ENCODE data around the gene ASPHD2.

Gene ASPHD2

GRCh38 chr22:26447584-26448329 is 18.7 kb downstream of the ASPHD2 start:
- H3K27ac ChIP-seq (ENCODE audit: low read depth, low read length, poor library complexity, severe bottlenecking) = no peak overlapping the region
- H3K79me2 ChIP-seq (ENCODE audit: insufficient read depth, low read length) = no peaks in the 10 kb centered on the region

GRCh38 chr22:26448334-26448733 is 19.3 kb downstream of the ASPHD2 start:
- no peak overlapping the region for H3K27ac ChIP-seq (ENCODE audit: low read depth, low read length, poor library complexity, severe bottlenecking)
- no peaks in the 10 kb centered on the region for H4K20me1 ChIP-seq (ENCODE audit: insufficient read depth, low read length)
- no peak overlapping the region for H2AFZ ChIP-seq (ENCODE audit: low read length)
- no peaks in the 10 kb centered on the region for H3K79me2 ChIP-seq (ENCODE audit: insufficient read depth, low read length)
- H3K4me1 ChIP-seq (ENCODE audit: insufficient read depth, low read length, severe bottlenecking) = no peaks in the 10 kb centered on the region
- TF ChIP-seq CTCF (IDR thresholded peaks at IDR 0.05; ENCODE audit: low read length) = no peak
- no peak for TF ChIP-seq EZH2 (IDR thresholded peaks at IDR 0.05; ENCODE audit: borderline replicate concordance, low read length)
- no peak overlapping the region for H3K4me3 ChIP-seq (ENCODE audit: low read depth, low read length, poor library complexity, severe bottlenecking)
- no peaks in the 10 kb centered on the region for H3K9me2 ChIP-seq (ENCODE audit: low read depth, low read length)
- H3K27me3 ChIP-seq (ENCODE audit: insufficient read depth, low read length) = no peaks in the 10 kb centered on the region
- no peaks in the 10 kb centered on the region for H3F3A ChIP-seq (ENCODE audit: insufficient read depth, low read length)
- H3K9me3 ChIP-seq (ENCODE audit: low read length) = no peaks in the 10 kb centered on the region
- H3K4me2 ChIP-seq (ENCODE audit: low read length) = no peak overlapping the region
- peaks cover 39% of the 10 kb centered on the region for H3K36me3 ChIP-seq (ENCODE audit: insufficient read depth, low read length)
- H3K9ac ChIP-seq (ENCODE audit: low read length) = no peak overlapping the region

More at GRCh38 chr22:26447584-26448329, 18.7 kb downstream of the ASPHD2 start:
- Histone ChIP-seq H3K9me2 (ENCODE audit: low read depth, low read length) (no peaks in the 10 kb centered on the region), H3K9ac (ENCODE audit: low read length) (no peak overlapping the region), H3K4me1 (ENCODE audit: insufficient read depth, low read length, severe bottlenecking) (no peaks in the 10 kb centered on the region), H3K4me2 (ENCODE audit: low read length) (no peak overlapping the region), H3K9me3 (ENCODE audit: low read length) (no peaks in the 10 kb centered on the region), H3F3A (ENCODE audit: insufficient read depth, low read length) (no peaks in the 10 kb centered on the region), H3K36me3 (ENCODE audit: insufficient read depth, low read length) (peaks cover 33% of the 10 kb centered on the region), H3K4me3 (ENCODE audit: low read depth, low read length, poor library complexity, severe bottlenecking) (no peak overlapping the region), H3K27me3 (ENCODE audit: insufficient read depth, low read length) (no peaks in the 10 kb centered on the region), H4K20me1 (ENCODE audit: insufficient read depth, low read length) (no peaks in the 10 kb centered on the region), H2AFZ (ENCODE audit: low read length) (no peak overlapping the region)
- no peak for TF ChIP-seq EZH2 (IDR thresholded peaks at IDR 0.05; ENCODE audit: borderline replicate concordance, low read length)
- TF ChIP-seq CTCF (IDR thresholded peaks at IDR 0.05; ENCODE audit: low read length) = no peak

GRCh38 chr22:26448941-26449340 is 19.9 kb downstream of the ASPHD2 start:
- TF ChIP-seq EZH2 (IDR thresholded peaks at IDR 0.05; ENCODE audit: borderline replicate concordance, low read length) (no peak), CTCF (IDR thresholded peaks at IDR 0.05; ENCODE audit: low read length) (no peak)
- Histone ChIP-seq H3K9me2 (ENCODE audit: low read depth, low read length) (no peaks in the 10 kb centered on the region), H3K36me3 (ENCODE audit: insufficient read depth, low read length) (peaks cover 45% of the 10 kb centered on the region), H3K9me3 (ENCODE audit: low read length) (no peaks in the 10 kb centered on the region), H3K9ac (ENCODE audit: low read length) (no peak overlapping the region), H4K20me1 (ENCODE audit: insufficient read depth, low read length) (no peaks in the 10 kb centered on the region), H3K27me3 (ENCODE audit: insufficient read depth, low read length) (no peaks in the 10 kb centered on the region), H3F3A (ENCODE audit: insufficient read depth, low read length) (no peaks in the 10 kb centered on the region), H3K4me1 (ENCODE audit: insufficient read depth, low read length, severe bottlenecking) (no peaks in the 10 kb centered on the region), H2AFZ (ENCODE audit: low read length) (no peak overlapping the region), H3K79me2 (ENCODE audit: insufficient read depth, low read length) (no peaks in the 10 kb centered on the region), H3K27ac (ENCODE audit: low read depth, low read length, poor library complexity, severe bottlenecking) (no peak overlapping the region), H3K4me3 (ENCODE audit: low read depth, low read length, poor library complexity, severe bottlenecking) (no peak overlapping the region), H3K4me2 (ENCODE audit: low read length) (no peak overlapping the region)

Data from OCI-LY1 (cell line).